Erythroblast (primary cell): ENCODE measurements around the gene VKORC1L1.
"Not testable (repeated sequence)": the region's sequence is repeated elsewhere in the genome, so short reads cannot be mapped to it uniquely, and the experiment has no call there.

Experiments
- DNase-seq, 2 experiments: peaks; one replicate each; lab custom pipeline; 2025; lab: John Stamatoyannopoulos, UW
- GATA1 ChIP-seq: IDR thresholded peaks from 2 replicates; pipeline ENCODE4 v1.6.1; 2011; ENCODE audit warnings: low read depth, mild to moderate bottlenecking, control low read depth, low read length, moderate library complexity
- POLR2A ChIP-seq: IDR thresholded peaks from 2 replicates; pipeline ENCODE4 v1.6.1; 2011; ENCODE audit warnings: mild to moderate bottlenecking, low read length

Gene VKORC1L1

GRCh38 chr7:65974876-65975275 lies 102.0 kb downstream of the VKORC1L1 start:
- no peak for DNase-seq
- TF ChIP-seq GATA1 (no peak), POLR2A (no peak)

- no peak for DNase-seq
- TF ChIP-seq POLR2A = no peak
- no peak for TF ChIP-seq GATA1
These were observed 103.1 kb downstream of the VKORC1L1 start for GRCh38 chr7:65975814-65976445.

- no peak for DNase-seq
These were observed 103.9 kb downstream of the VKORC1L1 start for GRCh38 chr7:65976659-65977196.

GRCh38 chr7:65978891-65979582 lies 106.2 kb downstream of the VKORC1L1 start:
- TF ChIP-seq POLR2A (no peak), GATA1 (no peak)
- DNase-seq = no peak

More at GRCh38 chr7:65976659-65977196, 103.9 kb downstream of the VKORC1L1 start:
- TF ChIP-seq POLR2A (no peak), GATA1 (no peak)

- TF ChIP-seq GATA1 (no peak), POLR2A (no peak)
- DNase-seq = no peak
These were observed 107.0 kb downstream of the VKORC1L1 start for GRCh38 chr7:65979583-65980477.

GRCh38 chr7:65980478-65981250 lies 107.8 kb downstream of the VKORC1L1 start:
- peak; percentile 60 to 67 for DNase-seq
- TF ChIP-seq POLR2A = no peak
- no peak for TF ChIP-seq GATA1

- peak; percentile 94 to 95 for DNase-seq
- TF ChIP-seq GATA1 (no peak), POLR2A (peak; percentile 78)
These were observed 109.3 kb downstream of the VKORC1L1 start, which contains the start of gene GUSB for GRCh38 chr7:65981965-65982792. TSS of gene GUSB (minus strand) at chr7:65982213. CDS start at chr7:65982183, 30 bp downstream.

GRCh38 chr7:65983965-65984658 lies 111.2 kb downstream of the VKORC1L1 start:
- TF ChIP-seq GATA1 (no peak), POLR2A (no peak)
- no peak for DNase-seq

GRCh38 chr7:65988084-65988483 lies 115.2 kb downstream of the VKORC1L1 start:
- peak; percentile 7 to 31 for DNase-seq
- no peak for TF ChIP-seq POLR2A
- no peak for TF ChIP-seq GATA1

GRCh38 chr7:65988503-65988902 lies 115.6 kb downstream of the VKORC1L1 start:
- DNase-seq = not testable (repeated sequence)

- DNase-seq = no peak
- no peak for TF ChIP-seq POLR2A
- TF ChIP-seq GATA1 = no peak
These were observed 116.8 kb downstream of the VKORC1L1 start for GRCh38 chr7:65989694-65990080.

GRCh38 chr7:65991829-65992228 lies 119.0 kb downstream of the VKORC1L1 start:
- DNase-seq = not testable (repeated sequence)
